DOHH2 (cell line): Measurements from ENCODE around the gene PIK3CB.

Source experiments
- EZH2phosphoT487 ChIP-seq: fragments of 200-600 bp; sonication (generic); IDR thresholded peaks from 2 replicates; pipeline ENCODE4 v1.6.1; 2017; ENCODE audit warnings: borderline replicate concordance, mild to moderate bottlenecking, antibody characterized with exemption, low read length, moderate library complexity, mixed read lengths
- TF ChIP-seq, protein P1 (sequence below): fragments of 200-600 bp; sonication (generic); IDR thresholded peaks from one replicate; pipeline ENCODE4 v1.5.1; 2014; ENCODE audit warnings: antibody characterized with exemption, mild to moderate bottlenecking, low read depth, low read length; ENCODE audit not compliant: poor library complexity, severe bottlenecking

DNA sequence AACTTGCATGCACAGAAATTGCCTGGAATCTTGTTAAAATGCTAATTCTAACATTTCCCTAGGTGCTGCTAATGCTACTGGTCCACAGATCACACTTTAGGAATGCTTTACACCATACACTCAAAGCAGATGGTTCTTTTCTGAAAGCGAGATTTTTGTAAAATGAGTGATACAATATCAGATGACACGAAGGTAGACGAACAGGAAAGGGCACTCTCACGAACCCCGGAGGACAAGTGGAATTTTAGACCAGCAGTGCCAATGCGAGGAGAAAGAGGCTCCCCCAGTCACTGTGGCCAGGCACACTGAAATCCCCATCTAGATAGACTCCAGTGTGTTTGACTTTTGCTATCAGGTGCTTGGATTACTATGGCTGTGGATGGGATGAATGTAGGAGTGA is 205.2 kb downstream of the PIK3CB start:
- TF ChIP-seq, protein P1, sequence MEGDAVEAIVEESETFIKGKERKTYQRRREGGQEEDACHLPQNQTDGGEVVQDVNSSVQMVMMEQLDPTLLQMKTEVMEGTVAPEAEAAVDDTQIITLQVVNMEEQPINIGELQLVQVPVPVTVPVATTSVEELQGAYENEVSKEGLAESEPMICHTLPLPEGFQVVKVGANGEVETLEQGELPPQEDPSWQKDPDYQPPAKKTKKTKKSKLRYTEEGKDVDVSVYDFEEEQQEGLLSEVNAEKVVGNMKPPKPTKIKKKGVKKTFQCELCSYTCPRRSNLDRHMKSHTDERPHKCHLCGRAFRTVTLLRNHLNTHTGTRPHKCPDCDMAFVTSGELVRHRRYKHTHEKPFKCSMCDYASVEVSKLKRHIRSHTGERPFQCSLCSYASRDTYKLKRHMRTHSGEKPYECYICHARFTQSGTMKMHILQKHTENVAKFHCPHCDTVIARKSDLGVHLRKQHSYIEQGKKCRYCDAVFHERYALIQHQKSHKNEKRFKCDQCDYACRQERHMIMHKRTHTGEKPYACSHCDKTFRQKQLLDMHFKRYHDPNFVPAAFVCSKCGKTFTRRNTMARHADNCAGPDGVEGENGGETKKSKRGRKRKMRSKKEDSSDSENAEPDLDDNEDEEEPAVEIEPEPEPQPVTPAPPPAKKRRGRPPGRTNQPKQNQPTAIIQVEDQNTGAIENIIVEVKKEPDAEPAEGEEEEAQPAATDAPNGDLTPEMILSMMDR, result no peak
- no peak for TF ChIP-seq EZH2phosphoT487
